Limb (tissue), 2 donors: ENCODE results near the gene PTPN7.
"Not testable (repeated sequence)": the region's sequence is repeated elsewhere in the genome, so short reads cannot be mapped to it uniquely, and the experiment has no call there.

Experiments
- DNase-seq, 2 donors: peaks; one replicate each; pipeline ENCODE4 v3.0.0-alpha.2; 2016; ENCODE audit errors: extremely low spot score in 2 of 2

PTPN7 gene

DNA sequence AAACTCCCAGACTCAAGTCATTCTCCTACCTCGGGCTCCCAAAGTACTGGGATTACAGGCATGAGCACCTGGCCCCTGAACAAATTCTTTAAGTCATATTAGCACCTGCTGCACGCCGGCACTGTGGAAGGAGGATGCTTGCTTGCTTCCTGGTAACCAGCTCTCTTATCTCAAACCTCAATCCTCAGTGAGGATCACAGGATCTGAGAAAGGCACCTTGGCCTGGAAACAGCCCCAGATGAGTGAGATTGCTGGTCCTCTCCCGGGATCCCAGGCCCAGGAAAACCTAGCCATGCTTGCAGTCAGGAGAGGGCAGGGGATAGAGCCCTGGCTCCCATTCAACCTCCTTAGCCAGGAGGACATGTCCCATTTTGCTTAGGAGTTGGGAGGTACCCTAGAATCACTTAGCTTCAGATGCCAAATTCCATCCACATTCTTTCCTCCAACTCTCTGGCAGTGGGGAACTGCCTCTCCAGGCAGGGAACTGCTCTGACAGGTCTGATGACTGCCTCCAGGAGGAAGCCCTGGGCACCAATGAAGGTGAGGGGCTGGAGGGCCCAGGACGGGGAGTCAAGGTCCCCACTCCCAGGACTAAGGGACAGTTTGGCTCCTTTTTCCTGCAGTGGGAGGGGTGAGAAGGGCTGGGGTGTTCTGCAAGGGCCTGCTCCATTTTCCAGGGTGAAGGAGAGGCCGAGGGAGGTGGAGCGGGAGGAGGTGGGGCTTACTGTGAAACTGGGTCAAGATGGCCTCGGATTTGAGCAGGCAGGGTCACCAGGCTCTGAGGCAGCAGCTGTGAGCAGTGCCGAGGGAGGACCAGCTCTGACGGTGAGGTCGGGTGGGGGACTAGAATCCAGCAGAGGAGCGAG, 28.2 kb downstream of the PTPN7 start:
- no peak for DNase-seq

DNA sequence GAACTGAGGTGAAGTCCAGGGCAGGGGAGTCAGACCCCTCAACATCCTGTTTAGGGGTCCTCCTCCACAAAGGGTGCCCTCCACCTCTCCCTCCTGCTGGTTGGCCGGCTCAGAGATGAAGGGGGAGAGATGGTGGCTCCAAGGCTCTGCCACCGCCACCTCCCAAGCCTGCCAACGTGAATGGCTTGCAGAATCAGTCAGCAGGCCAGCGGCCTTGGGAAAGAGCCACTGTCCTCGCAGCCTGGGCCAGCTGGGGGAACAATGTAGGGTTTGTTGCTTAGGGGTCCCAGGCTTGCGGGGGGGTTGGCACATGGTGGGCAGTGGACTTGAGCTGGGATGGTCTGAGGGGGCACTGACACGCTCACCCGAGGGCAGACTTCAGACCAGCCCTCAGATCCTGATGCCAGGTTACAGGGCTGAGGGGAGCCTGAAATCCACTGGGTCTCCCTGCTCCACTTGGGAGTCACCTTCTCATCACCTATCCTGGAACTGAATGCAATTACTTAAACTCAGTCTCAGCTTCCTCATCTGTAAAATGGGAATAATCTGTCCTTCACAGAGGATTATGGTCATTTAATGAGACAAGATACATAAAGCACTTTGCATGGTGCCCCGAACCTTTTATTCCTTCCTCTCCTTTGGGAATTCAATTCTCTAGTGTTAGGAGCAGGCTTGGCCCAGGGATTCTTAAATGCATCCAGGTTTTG, 29.4 kb downstream of the PTPN7 start:
- DNase-seq, result no peak

GRCh38 chr1:202130297-202130721, 30.1 kb downstream of the PTPN7 start:
- DNase-seq, result peak in 1 of 2 donors; percentile 63

GRCh38 chr1:202129453-202130296, 30.7 kb downstream of the PTPN7 start:
- DNase-seq, result no peak

- DNase-seq, result no peak
Observed at GRCh38 chr1:202127836-202128622, 32.4 kb downstream of the PTPN7 start.

- no peak for DNase-seq
Observed at GRCh38 chr1:202127061-202127460, 33.3 kb downstream of the PTPN7 start.

GRCh38 chr1:202126426-202126825, 34.0 kb downstream of the PTPN7 start:
- DNase-seq, result no peak

DNA sequence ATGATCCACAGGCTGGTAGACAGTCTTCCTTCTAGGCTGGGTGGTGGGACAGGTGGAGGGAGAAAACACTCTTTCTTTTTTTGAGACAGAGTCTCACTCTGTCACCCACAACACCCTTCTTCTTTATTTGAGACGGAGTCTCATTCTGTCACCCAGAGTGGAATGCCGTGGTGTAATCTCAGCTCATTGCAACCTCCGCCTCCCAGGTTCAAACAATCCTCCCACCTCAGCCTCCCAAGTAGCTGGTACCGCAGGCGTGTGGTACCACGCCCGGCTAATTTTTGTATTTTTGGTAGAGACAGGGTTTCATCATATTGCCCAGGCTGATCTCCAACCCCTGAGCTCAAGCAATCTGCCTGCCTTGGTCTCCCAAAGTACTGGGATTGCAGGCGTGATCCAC, 34.8 kb downstream of the PTPN7 start:
- DNase-seq, result no peak

DNA sequence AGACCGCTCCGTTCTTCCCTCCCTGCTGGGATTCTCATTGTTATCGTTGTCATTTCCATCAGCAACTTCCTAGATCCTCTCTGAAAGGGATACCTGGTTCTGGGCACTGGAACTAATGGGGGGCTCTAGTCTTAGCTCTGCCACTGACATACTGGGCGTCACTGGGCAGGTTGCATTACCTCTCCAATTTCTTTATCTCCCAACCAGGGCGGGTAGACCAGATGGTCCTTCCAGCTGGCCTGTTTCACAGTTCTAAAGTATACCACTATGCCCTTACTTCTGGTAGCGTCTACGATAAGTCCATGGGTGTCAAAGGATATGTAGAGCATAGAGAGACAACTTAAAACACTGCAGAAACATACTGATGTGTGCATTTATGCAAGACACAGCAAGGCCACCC, 36.3 kb downstream of the PTPN7 start:
- no peak for DNase-seq

GRCh38 chr1:202123336-202123813, 37.0 kb downstream of the PTPN7 start:
- no peak for DNase-seq

- no peak for DNase-seq
Observed at GRCh38 chr1:202122639-202123335, 37.6 kb downstream of the PTPN7 start, which contains the start of gene GPR37L1. Gene GPR37L1, plus strand, starts transcription at chr1:202122917. Its CDS starts 47 bp downstream, at chr1:202122964.

- no peak for DNase-seq
Observed at GRCh38 chr1:202121006-202121405, 39.4 kb downstream of the PTPN7 start.

DNA sequence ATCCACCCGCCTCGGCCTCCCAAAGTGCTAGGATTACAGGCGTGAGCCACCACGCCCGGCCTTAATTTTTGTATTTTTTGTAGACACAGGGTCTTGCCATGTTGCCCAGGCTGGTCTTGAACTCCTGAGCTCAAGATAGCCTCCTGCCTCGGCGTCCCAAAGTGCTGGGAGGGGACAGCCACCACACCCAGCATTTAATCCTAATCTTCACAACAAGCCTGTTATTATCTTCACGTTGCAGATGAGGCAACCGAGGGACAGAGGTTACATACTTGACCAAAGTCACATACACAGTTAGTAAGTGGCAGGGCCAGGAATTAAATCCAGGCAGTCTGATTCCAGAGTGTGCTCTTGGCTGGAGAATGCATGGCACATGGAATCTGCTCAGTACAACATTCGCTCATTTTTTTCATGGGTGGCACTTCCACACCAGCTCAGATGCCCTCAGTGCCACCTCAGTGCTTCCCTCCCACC, 42.5 kb downstream of the PTPN7 start:
- no peak for DNase-seq

- DNase-seq, result no peak
Observed at GRCh38 chr1:202116287-202116686, 44.1 kb downstream of the PTPN7 start.

- no peak for DNase-seq
Observed at GRCh38 chr1:202113690-202114300, 46.6 kb downstream of the PTPN7 start.

GRCh38 chr1:202112859-202113689, 47.3 kb downstream of the PTPN7 start:
- DNase-seq, result no peak

DNA sequence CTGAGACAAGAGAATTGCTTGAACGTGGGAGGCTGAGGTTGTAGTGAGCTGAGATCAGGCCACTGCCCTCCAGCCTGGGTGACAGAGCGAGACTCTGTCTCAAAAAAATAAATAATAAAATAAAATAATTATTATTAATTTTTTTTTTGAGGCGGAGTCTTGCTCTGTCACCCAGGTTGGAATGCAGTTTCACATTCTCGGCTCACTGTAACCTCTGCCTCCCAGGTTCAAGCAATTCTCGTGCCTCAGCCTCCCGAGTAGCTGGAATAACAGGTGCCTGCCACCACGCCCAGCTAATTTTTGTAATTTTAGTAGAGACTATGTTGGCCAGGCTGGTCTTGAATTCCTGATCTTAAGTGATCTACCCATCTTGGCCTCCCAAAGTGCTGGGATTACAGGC, 48.8 kb downstream of the PTPN7 start:
- DNase-seq, result not testable (repeated sequence)

GRCh38 chr1:202110977-202111376, 49.4 kb downstream of the PTPN7 start:
- no peak for DNase-seq
